ENCODE measurements around the gene HECTD1.

The HECTD1 gene

GRCh38 chr14:31228533-31228932, 20.9 kb upstream of the HECTD1 start:
- H4K20me1 ChIP-seq = no peaks in the 10 kb centered on the region
- no peaks in the 10 kb centered on the region for H3K4me1 ChIP-seq
- H3K4me2 ChIP-seq = no peak overlapping the region
- no peaks in the 10 kb centered on the region for H3K36me3 ChIP-seq
- no peak overlapping the region for H3K27ac ChIP-seq
- no peaks in the 10 kb centered on the region for H3K27me3 ChIP-seq
- no peak overlapping the region for H3K9ac ChIP-seq
- H3K4me3 ChIP-seq = no peak overlapping the region
- TF ChIP-seq Cebpa-rat (IDR thresholded peaks at IDR 0.05) = no peak
- no peaks in the 10 kb centered on the region for H3K9me3 ChIP-seq

- H3K9me3 ChIP-seq = no peaks in the 10 kb centered on the region
- no peak overlapping the region for H3K27ac ChIP-seq
- H3K4me2 ChIP-seq = no peak overlapping the region
- no peaks in the 10 kb centered on the region for H4K20me1 ChIP-seq
- H3K4me1 ChIP-seq = no peaks in the 10 kb centered on the region
- H3K36me3 ChIP-seq = no peaks in the 10 kb centered on the region
- no peak for TF ChIP-seq Cebpa-rat (IDR thresholded peaks at IDR 0.05)
- no peaks in the 10 kb centered on the region for H3K27me3 ChIP-seq
- no peak overlapping the region for H3K9ac ChIP-seq
- no peak overlapping the region for H3K4me3 ChIP-seq
Measured at GRCh38 chr14:31224808-31225207, 17.2 kb upstream of the HECTD1 start.

GRCh38 chr14:31223331-31223730, 15.7 kb upstream of the HECTD1 start:
- TF ChIP-seq Cebpa-rat (IDR thresholded peaks at IDR 0.05) = no peak
- no peaks in the 10 kb centered on the region for H3K9me3 ChIP-seq
- no peaks in the 10 kb centered on the region for H3K27me3 ChIP-seq
- H3K4me2 ChIP-seq = no peak overlapping the region
- H3K4me3 ChIP-seq = no peak overlapping the region
- H3K4me1 ChIP-seq = no peaks in the 10 kb centered on the region
- H3K9ac ChIP-seq = no peak overlapping the region
- H3K36me3 ChIP-seq = no peaks in the 10 kb centered on the region
- H4K20me1 ChIP-seq = no peaks in the 10 kb centered on the region
- H3K27ac ChIP-seq = no peak overlapping the region

- no peak for TF ChIP-seq Cebpa-rat (IDR thresholded peaks at IDR 0.05)
- H3K4me1 ChIP-seq = no peaks in the 10 kb centered on the region
- H4K20me1 ChIP-seq = no peaks in the 10 kb centered on the region
- no peak overlapping the region for H3K4me2 ChIP-seq
- no peak overlapping the region for H3K9ac ChIP-seq
- no peaks in the 10 kb centered on the region for H3K36me3 ChIP-seq
- no peaks in the 10 kb centered on the region for H3K9me3 ChIP-seq
- H3K27me3 ChIP-seq = no peaks in the 10 kb centered on the region
- H3K4me3 ChIP-seq = no peak overlapping the region
- no peak overlapping the region for H3K27ac ChIP-seq
Measured at GRCh38 chr14:31222834-31223233, 15.2 kb upstream of the HECTD1 start.

- no peaks in the 10 kb centered on the region for H3K27me3 ChIP-seq
- no peak overlapping the region for H3K4me3 ChIP-seq
- H3K4me2 ChIP-seq = no peak overlapping the region
- H3K9ac ChIP-seq = no peak overlapping the region
- no peaks in the 10 kb centered on the region for H3K9me3 ChIP-seq
- H4K20me1 ChIP-seq = no peaks in the 10 kb centered on the region
- H3K36me3 ChIP-seq = no peaks in the 10 kb centered on the region
- no peak overlapping the region for H3K27ac ChIP-seq
- TF ChIP-seq Cebpa-rat (IDR thresholded peaks at IDR 0.05) = no peak
- H3K4me1 ChIP-seq = no peaks in the 10 kb centered on the region
Measured at GRCh38 chr14:31221266-31221665, 13.7 kb upstream of the HECTD1 start.

- no peaks in the 10 kb centered on the region for H3K27me3 ChIP-seq
- no peaks in the 10 kb centered on the region for H3K4me1 ChIP-seq
- H3K27ac ChIP-seq = no peak overlapping the region
- no peak for TF ChIP-seq Cebpa-rat (IDR thresholded peaks at IDR 0.05)
- H3K4me3 ChIP-seq = no peak overlapping the region
- H3K9ac ChIP-seq = no peak overlapping the region
- H3K4me2 ChIP-seq = no peak overlapping the region
- H4K20me1 ChIP-seq = no peaks in the 10 kb centered on the region
- no peaks in the 10 kb centered on the region for H3K36me3 ChIP-seq
- no peaks in the 10 kb centered on the region for H3K9me3 ChIP-seq
Measured at GRCh38 chr14:31219169-31219568, 11.6 kb upstream of the HECTD1 start.

- Histone ChIP-seq H3K4me3 (no peak overlapping the region), H3K9me3 (no peaks in the 10 kb centered on the region), H3K4me2 (no peak overlapping the region), H3K27ac (no peak overlapping the region), H3K9ac (no peak overlapping the region), H4K20me1 (no peaks in the 10 kb centered on the region), H3K4me1 (no peaks in the 10 kb centered on the region), H3K27me3 (no peaks in the 10 kb centered on the region), H3K36me3 (no peaks in the 10 kb centered on the region)
- no peak for TF ChIP-seq Cebpa-rat (IDR thresholded peaks at IDR 0.05)
Measured at GRCh38 chr14:31216359-31216758, 8.8 kb upstream of the HECTD1 start.

GRCh38 chr14:31212893-31213292, 5.3 kb upstream of the HECTD1 start:
- Histone ChIP-seq H3K4me3 (no peak overlapping the region), H3K27me3 (no peaks in the 10 kb centered on the region), H3K9ac (no peak overlapping the region), H3K36me3 (no peaks in the 10 kb centered on the region), H3K4me1 (peaks cover 15% of the 10 kb centered on the region), H3K4me2 (no peak overlapping the region), H4K20me1 (no peaks in the 10 kb centered on the region), H3K27ac (no peak overlapping the region), H3K9me3 (no peaks in the 10 kb centered on the region)
- TF ChIP-seq Cebpa-rat (IDR thresholded peaks at IDR 0.05) = no peak

- no peak for TF ChIP-seq Cebpa-rat (IDR thresholded peaks at IDR 0.05)
- Histone ChIP-seq H3K9me3 (no peaks in the 10 kb centered on the region), H3K4me1 (peaks cover 27% of the 10 kb centered on the region), H3K27ac (no peak overlapping the region), H3K4me2 (peak overlapping the region; percentile 91; the same call in 1 of the 2 replicates), H4K20me1 (peaks cover 27% of the 10 kb centered on the region), H3K36me3 (no peaks in the 10 kb centered on the region), H3K27me3 (no peaks in the 10 kb centered on the region), H3K9ac (no peak overlapping the region), H3K4me3 (no peak overlapping the region)
Measured at GRCh38 chr14:31209605-31210004, 2.0 kb upstream of the HECTD1 start.

GRCh38 chr14:31208546-31209424, 1.2 kb upstream of the HECTD1 start:
- H3K4me1 ChIP-seq = peaks cover 27% of the 10 kb centered on the region
- TF ChIP-seq Cebpa-rat (IDR thresholded peaks at IDR 0.05) = no peak
- peak overlapping the region; percentile 99 for H3K27ac ChIP-seq

More at GRCh38 chr14:31208546-31209424, 1.2 kb upstream of the HECTD1 start:
- Histone ChIP-seq H3K9me3 (no peaks in the 10 kb centered on the region), H4K20me1 (peaks cover 34% of the 10 kb centered on the region), H3K4me3 (peak overlapping the region; percentile 93), H3K4me2 (peak overlapping the region; percentile 91), H3K27me3 (no peaks in the 10 kb centered on the region), H3K36me3 (peaks cover 5% of the 10 kb centered on the region), H3K9ac (peak overlapping the region; percentile 99)
